T-cell (primary cell): ENCODE measurements around the gene MYCN. TPM values are rescaled to one million over a fixed set of nuclear protein-coding genes. Genes with fewer than 3 reads are reported as not detected.
"Not testable (repeated sequence)": the region's sequence is repeated elsewhere in the genome, so short reads cannot be mapped to it uniquely, and the experiment has no call there.

ENCODE experiments used
- ATAC-seq, 4 experiments: fragments of 200-7000 bp in 3 of 4; fragments of 150-1000 bp in 1 of 4; cut with Tn5 transposase; replicated peaks in 1 of 4; 1 replicate in 3 of 4; 2 replicates in 1 of 4; pipeline ENCODE4 v1.10.0; 2021; ENCODE audit warnings: moderate library complexity in 3 of 4, mild to moderate bottlenecking in 2 of 4, moderate number of reproducible peaks in 1 of 4
- CTCF ChIA-PET, 2 donors: fragments of 300-600 bp; sonication (Branson Sonifier 250); formaldehyde crosslinking; loops; one replicate each; lab custom pipeline; 2022; ENCODE audit warnings: antibody characterized with exemption in 2 of 2; lab: Charles Lee
- POLR2A ChIA-PET, 2 donors: fragments of 300-600 bp; sonication (Branson Sonifier 250); formaldehyde crosslinking; loops; one replicate each; lab custom pipeline; 2022; ENCODE audit warnings: antibody characterized with exemption in 2 of 2; lab: Charles Lee
- DNase-seq, 35 experiments: peaks; one replicate each; pipeline versions ENCODE4 v3.0.0 to v3.0.0-alpha.2; 2013 to 2023
- H3K27ac ChIP-seq: one replicate; pipeline ENCODE4 v1.5.1; 2013; ENCODE audit warnings: low read length
- H3K27me3 ChIP-seq, 2 experiments: replicated peaks in 1 of 2; 1 replicate in 1 of 2; 2 replicates in 1 of 2; pipeline versions ENCODE4 v1.6.1 to v1.7.0; 2013; ENCODE audit warnings: low read length in 1 of 2, mixed read lengths in 1 of 2; ENCODE audit not compliant: control insufficient read depth in 2 of 2, insufficient read depth in 2 of 2; ENCODE audit errors: extremely low read depth in 1 of 2
- H3K36me3 ChIP-seq, 2 donors: 1 replicate in 1 of 2; 2 replicates in 1 of 2; pipeline versions ENCODE4 v1.6.1 to v1.7.0; 2013; ENCODE audit warnings: low read length in 1 of 2; ENCODE audit not compliant: control insufficient read depth in 2 of 2, insufficient read depth in 1 of 2; ENCODE audit errors: extremely low read depth in 1 of 2
- H3K4me1 ChIP-seq, 2 experiments: 1 replicate in 1 of 2; 2 replicates in 1 of 2; pipeline versions ENCODE4 v1.6.1 to v1.7.0; 2013; ENCODE audit warnings: low read length in 2 of 2, mixed read lengths in 1 of 2; ENCODE audit not compliant: insufficient read depth in 2 of 2, control insufficient read depth in 1 of 2; ENCODE audit errors: extremely low read depth in 1 of 2
- H3K4me3 ChIP-seq, 2 donors: 1 replicate in 1 of 2; 2 replicates in 1 of 2; pipeline versions ENCODE4 v1.5.1 to v1.7.0; 2013; ENCODE audit warnings: mild to moderate bottlenecking in 2 of 2, low read length in 1 of 2, moderate library complexity in 1 of 2; ENCODE audit not compliant: control insufficient read depth in 1 of 2; ENCODE audit errors: extremely low read depth in 1 of 2
- H3K9me3 ChIP-seq: 2 replicates; pipeline ENCODE4 v1.7.0; 2013
- H3K27ac Mint-ChIP-seq, 2 donors: one replicate each; pipeline ENCODE4 v1.8.0; 2020 to 2021; ENCODE audit warnings: mild to moderate bottlenecking in 2 of 2, mixed read lengths in 2 of 2
- H3K27me3 Mint-ChIP-seq, 2 donors: one replicate each; pipeline ENCODE4 v1.8.0; 2021 to 2022; ENCODE audit warnings: mixed read lengths in 2 of 2
- H3K36me3 Mint-ChIP-seq: one replicate; pipeline ENCODE4 v1.8.0; 2021; ENCODE audit warnings: mixed read lengths
- H3K4me1 Mint-ChIP-seq, 3 donors: one replicate each; pipeline ENCODE4 v1.8.0; 2020 to 2022; ENCODE audit warnings: mixed read lengths in 3 of 3, mild to moderate bottlenecking in 1 of 3
- H3K4me3 Mint-ChIP-seq, 3 donors: one replicate each; pipeline ENCODE4 v1.8.0; 2020 to 2022; ENCODE audit warnings: mild to moderate bottlenecking in 3 of 3, mixed read lengths in 3 of 3, moderate library complexity in 3 of 3
- H3K9me3 Mint-ChIP-seq, 3 donors: one replicate each; pipeline ENCODE4 v1.8.0; 2020 to 2022; ENCODE audit warnings: mixed read lengths in 3 of 3
- WGBS: methylation state at CpG from one replicate; pipeline ENCODE4 v1.1.5; 2013; ENCODE audit warnings: missing lambda C conversion rate; ENCODE audit not compliant: insufficient coverage; 5-methylcytosine and 5-hydroxymethylcytosine counted together
- total RNA-seq, 35 experiments: library from RNA in 6 of 35; stranded (reverse) in 6 of 35; fragments of 120-200 nt in 1 of 35; gene quantifications; one replicate each; pipeline versions ENCODE4 v1.2.1 to v1.2.4 and lab custom pipeline; 2013 to 2026

The MYCN gene
- total RNA-seq, 5 donors from 2014 or later (not counting 1 experiment from before 2014, with no cell fraction given): 0.25 to 1.5 (median 1.3) TPM

GRCh38 chr2:15912203-15912602, 28.1 kb upstream of the MYCN start:
- no peaks in the 10 kb centered on the region for H3K36me3 ChIP-seq
- WGBS: no CpG with 5 or more reads among the region's 10 CpGs
- no peak overlapping the region for H3K4me3 ChIP-seq
- H3K36me3 Mint-ChIP-seq: no peaks in the 10 kb centered on the region
- H3K4me1 ChIP-seq: no peaks in the 10 kb centered on the region
- H3K4me3 Mint-ChIP-seq: no peak overlapping the region
- no peaks in the 10 kb centered on the region for H3K9me3 ChIP-seq
- H3K27me3 ChIP-seq: no peaks in the 10 kb centered on the region
- peaks cover 0 to 15% of the 10 kb centered on the region in 2 donors for H3K27me3 Mint-ChIP-seq
- H3K27ac ChIP-seq: no peak overlapping the region
- DNase-seq (no peak), ATAC-seq (no peak)
- no peak overlapping the region for H3K27ac Mint-ChIP-seq
- POLR2A ChIA-PET: no interaction called here
- H3K4me1 Mint-ChIP-seq: no peaks in the 10 kb centered on the region
- CTCF ChIA-PET: no interaction called here
- no peaks in the 10 kb centered on the region for H3K9me3 Mint-ChIP-seq

- Histone ChIP-seq H3K27ac (no peak overlapping the region), H3K4me1 (no peaks in the 10 kb centered on the region), H3K36me3 (no peaks in the 10 kb centered on the region), H3K27me3 (no peaks in the 10 kb centered on the region), H3K4me3 (no peak overlapping the region), H3K9me3 (no peaks in the 10 kb centered on the region)
- DNase-seq (no peak), ATAC-seq (no peak)
- no peaks in the 10 kb centered on the region for H3K4me1 Mint-ChIP-seq
- ChIA-PET CTCF (no interaction called here), POLR2A (no interaction called here)
- WGBS: 86% methylated on average over 9 of the region's 9 CpGs
- H3K36me3 Mint-ChIP-seq: no peaks in the 10 kb centered on the region
- H3K27me3 Mint-ChIP-seq: peaks cover 0 to 15% of the 10 kb centered on the region in 2 donors
- H3K9me3 Mint-ChIP-seq: no peaks in the 10 kb centered on the region
- no peak overlapping the region for H3K27ac Mint-ChIP-seq
- H3K4me3 Mint-ChIP-seq: no peak overlapping the region
Observed at GRCh38 chr2:15913146-15913545, 27.2 kb upstream of the MYCN start.

- no peaks in the 10 kb centered on the region for H3K4me1 ChIP-seq
- H3K9me3 ChIP-seq: no peaks in the 10 kb centered on the region
- no peak overlapping the region for H3K4me3 Mint-ChIP-seq
- no peak overlapping the region for H3K27ac Mint-ChIP-seq
- H3K4me1 Mint-ChIP-seq: no peaks in the 10 kb centered on the region
- DNase-seq (no peak), ATAC-seq (no peak)
- 90% methylated on average over 3 of the region's 10 CpGs for WGBS
- H3K4me3 ChIP-seq: no peak overlapping the region
- H3K36me3 Mint-ChIP-seq: no peaks in the 10 kb centered on the region
- no peak overlapping the region for H3K27ac ChIP-seq
- peaks cover 0 to 19% of the 10 kb centered on the region in 2 donors for H3K27me3 Mint-ChIP-seq
- no peaks in the 10 kb centered on the region for H3K27me3 ChIP-seq
- ChIA-PET CTCF (interaction anchor here in 1 of 2 donors (0.7 kb wide), 1 partner anchor 679 kb away, joined by 4 read pairs; no protein-coding TSS in a partner anchor), POLR2A (no interaction called here)
- no peaks in the 10 kb centered on the region for H3K36me3 ChIP-seq
- no peaks in the 10 kb centered on the region for H3K9me3 Mint-ChIP-seq
Observed at GRCh38 chr2:15914596-15915385, 25.6 kb upstream of the MYCN start.

GRCh38 chr2:15915546-15915945, 24.8 kb upstream of the MYCN start:
- H3K4me1 ChIP-seq, ATAC-seq, H3K27ac ChIP-seq, H3K36me3 ChIP-seq, H3K9me3 Mint-ChIP-seq, H3K4me3 ChIP-seq, H3K4me1 Mint-ChIP-seq, H3K27ac Mint-ChIP-seq, DNase-seq, POLR2A ChIA-PET, H3K36me3 Mint-ChIP-seq, H3K9me3 ChIP-seq, H3K4me3 Mint-ChIP-seq, H3K27me3 ChIP-seq: not testable (repeated sequence)
- H3K27me3 Mint-ChIP-seq: peaks cover 0 to 20% of the 10 kb centered on the region in 2 donors
- CTCF ChIA-PET: interaction anchor here in 1 of 2 donors (0.7 kb wide), 1 partner anchor 678 kb away, joined by 4 read pairs; no protein-coding TSS in a partner anchor
- no CpG with 5 or more reads among the region's 4 CpGs for WGBS

- Mint-ChIP-seq H3K27ac (no peak overlapping the region), H3K27me3 (peaks cover 0 to 22% of the 10 kb centered on the region in 2 donors), H3K9me3 (no peaks in the 10 kb centered on the region), H3K36me3 (no peaks in the 10 kb centered on the region), H3K4me3 (no peak overlapping the region), H3K4me1 (no peaks in the 10 kb centered on the region)
- CTCF ChIA-PET: no interaction called here
- Histone ChIP-seq H3K27ac (no peak overlapping the region), H3K4me1 (no peaks in the 10 kb centered on the region), H3K4me3 (no peak overlapping the region), H3K36me3 (no peaks in the 10 kb centered on the region), H3K9me3 (no peaks in the 10 kb centered on the region), H3K27me3 (no peaks in the 10 kb centered on the region)
- ATAC-seq (no peak), DNase-seq (no peak)
- 94% methylated on average over 3 of the region's 4 CpGs for WGBS
- POLR2A ChIA-PET: no interaction called here
Observed at GRCh38 chr2:15916336-15916735, 24.0 kb upstream of the MYCN start.

GRCh38 chr2:15918761-15919356, 21.5 kb upstream of the MYCN start:
- H3K9me3 Mint-ChIP-seq: no peaks in the 10 kb centered on the region
- no peak overlapping the region for H3K4me3 Mint-ChIP-seq
- Histone ChIP-seq H3K27ac (no peak overlapping the region), H3K4me1 (no peaks in the 10 kb centered on the region), H3K9me3 (no peaks in the 10 kb centered on the region), H3K27me3 (no peaks in the 10 kb centered on the region), H3K36me3 (no peaks in the 10 kb centered on the region), H3K4me3 (no peak overlapping the region)
- no peaks in the 10 kb centered on the region for H3K36me3 Mint-ChIP-seq
- no peak overlapping the region for H3K27ac Mint-ChIP-seq
- peaks cover 2 to 21% of the 10 kb centered on the region in 2 donors for H3K27me3 Mint-ChIP-seq
- CTCF ChIA-PET: no interaction called here
- no peaks in the 10 kb centered on the region for H3K4me1 Mint-ChIP-seq
- no peak for DNase-seq
- POLR2A ChIA-PET: no interaction called here
- no peak for ATAC-seq
- WGBS: 89% methylated on average over 9 of the region's 9 CpGs
